HepG2 (cell line): ENCODE data around the gene ATRN. TPM values are rescaled to one million over a fixed set of nuclear protein-coding genes. Genes with fewer than 3 reads are reported as not detected.
A peak's percentile ranks its signal among the peaks of the same experiment; 100 is the strongest.

Experiments
- ATF7 ChIP-seq, 2 experiments: fragments of 450-650 bp in 1 of 2; sonication (generic) in 1 of 2; formaldehyde crosslinking in 1 of 2; IDR thresholded peaks; 2 replicates each; pipeline versions ENCODE4 v1.4.0 to v1.6.1; 2016 to 2020; ENCODE audit warnings: antibody characterized with exemption in 1 of 2, mild to moderate bottlenecking in 1 of 2, missing genetic modification reagents in 1 of 2
- CENPX ChIP-seq: sonication (generic); formaldehyde crosslinking; IDR thresholded peaks from 2 replicates; pipeline ENCODE4 v1.9.0; 2021; ENCODE audit warnings: mild to moderate bottlenecking, missing genetic modification reagents, moderate library complexity
- HMG20B ChIP-seq: conservative IDR thresholded peaks from 2 replicates; pipeline ENCODE4 v1.6.1; 2016; ENCODE audit warnings: missing genetic modification reagents, missing compliant biosample characterization
- KDM5A ChIP-seq: fragments of 200-600 bp; sonication (generic); IDR thresholded peaks from 2 replicates; pipeline ENCODE4 v1.7.0; 2018; ENCODE audit warnings: antibody characterized with exemption, mild to moderate bottlenecking, low read length, borderline replicate concordance
- KLF11 ChIP-seq: IDR thresholded peaks from 2 replicates; pipeline ENCODE4 v1.6.1; 2016; ENCODE audit warnings: missing compliant biosample characterization
- MYC ChIP-seq: sonication (generic); formaldehyde crosslinking; IDR thresholded peaks from 2 replicates; pipeline ENCODE4 v1.9.0; 2021; ENCODE audit warnings: missing genetic modification reagents, borderline replicate concordance
- NFKB2 ChIP-seq: sonication (generic); formaldehyde crosslinking; IDR thresholded peaks from 2 replicates; pipeline ENCODE4 v1.4.0; 2020; ENCODE audit warnings: missing genetic modification reagents, borderline replicate concordance
- NONO ChIP-seq, 2 experiments: fragments of 450-650 bp in 1 of 2; sonication (generic) in 1 of 2; formaldehyde crosslinking in 1 of 2; IDR thresholded peaks in 1 of 2; conservative IDR thresholded peaks in 1 of 2; 2 replicates each; pipeline versions ENCODE4 v1.6.1 to v1.8.0; 2017 to 2022; ENCODE audit warnings: mild to moderate bottlenecking in 1 of 2, missing genetic modification reagents in 1 of 2, moderate library complexity in 1 of 2
- NR0B2 ChIP-seq: sonication (generic); formaldehyde crosslinking; IDR thresholded peaks from 2 replicates; pipeline ENCODE4 v1.4.0; 2020; ENCODE audit warnings: mild to moderate bottlenecking, missing genetic modification reagents
- POGK ChIP-seq: sonication (generic); formaldehyde crosslinking; conservative IDR thresholded peaks from 2 replicates; pipeline ENCODE4 v1.8.0; 2022; ENCODE audit warnings: mild to moderate bottlenecking, moderate library complexity, missing genetic modification reagents
- SNAI1 ChIP-seq: sonication (generic); formaldehyde crosslinking; IDR thresholded peaks from 2 replicates; pipeline ENCODE4 v1.5.0; 2020; ENCODE audit warnings: mild to moderate bottlenecking, missing genetic modification reagents, borderline replicate concordance
- ZNF326 ChIP-seq: sonication (generic); formaldehyde crosslinking; IDR thresholded peaks from 2 replicates; pipeline ENCODE4 v1.4.0; 2020; ENCODE audit warnings: missing genetic modification reagents, borderline replicate concordance
- polyA plus RNA-seq, 8 experiments: library from polyadenylated mRNA; depleted of rRNA in 3 of 8; stranded (reverse) in 7 of 8; unstranded in 1 of 8; fragments of >200 nt; fragmentation: Illumina TruSeq in 4 of 8; extraction: Trizol in 4 of 8; gene quantifications; 2 replicates each; pipeline versions ENCODE4 v1.2.1 to v1.2.3, GENCODE V29; 2011 to 2016; ENCODE audit warnings: low read depth in 4 of 8, missing spikeins in 1 of 8, mixed read lengths in 1 of 8; ENCODE audit not compliant: insufficient read depth in 1 of 8
- total RNA-seq, 5 experiments: library from RNA; depleted of rRNA; stranded (reverse); fragments of >200 nt; fragmentation: Illumina TruSeq; extraction: Trizol; gene quantifications; 2 replicates each; pipeline ENCODE4 v1.2.3, GENCODE V29; 2016; ENCODE audit warnings: low read depth in 1 of 5
- TF ChIP-seq, protein P1 (sequence below): sonication (generic); formaldehyde crosslinking; IDR thresholded peaks from 2 replicates; pipeline ENCODE4 v1.4.0; 2020; ENCODE audit warnings: mild to moderate bottlenecking, missing genetic modification reagents
- TF ChIP-seq, protein P2 (sequence below): sonication (generic); formaldehyde crosslinking; IDR thresholded peaks from 2 replicates; pipeline ENCODE4 v1.5.1; 2020; ENCODE audit warnings: missing genetic modification reagents, mild to moderate bottlenecking, borderline replicate concordance
- TF ChIP-seq, protein P3 (sequence below): IDR thresholded peaks from 2 replicates; pipeline ENCODE4 v1.6.1; 2016; ENCODE audit warnings: missing biosample characterization, missing genetic modification reagents, low read depth

ATRN gene
- total and polyA plus RNA-seq, 2 of the 13 experiments (the other 11 are each of a cell fraction or from before 2014, with no cell fraction given): 44.2 to 81.1 TPM

DNA sequence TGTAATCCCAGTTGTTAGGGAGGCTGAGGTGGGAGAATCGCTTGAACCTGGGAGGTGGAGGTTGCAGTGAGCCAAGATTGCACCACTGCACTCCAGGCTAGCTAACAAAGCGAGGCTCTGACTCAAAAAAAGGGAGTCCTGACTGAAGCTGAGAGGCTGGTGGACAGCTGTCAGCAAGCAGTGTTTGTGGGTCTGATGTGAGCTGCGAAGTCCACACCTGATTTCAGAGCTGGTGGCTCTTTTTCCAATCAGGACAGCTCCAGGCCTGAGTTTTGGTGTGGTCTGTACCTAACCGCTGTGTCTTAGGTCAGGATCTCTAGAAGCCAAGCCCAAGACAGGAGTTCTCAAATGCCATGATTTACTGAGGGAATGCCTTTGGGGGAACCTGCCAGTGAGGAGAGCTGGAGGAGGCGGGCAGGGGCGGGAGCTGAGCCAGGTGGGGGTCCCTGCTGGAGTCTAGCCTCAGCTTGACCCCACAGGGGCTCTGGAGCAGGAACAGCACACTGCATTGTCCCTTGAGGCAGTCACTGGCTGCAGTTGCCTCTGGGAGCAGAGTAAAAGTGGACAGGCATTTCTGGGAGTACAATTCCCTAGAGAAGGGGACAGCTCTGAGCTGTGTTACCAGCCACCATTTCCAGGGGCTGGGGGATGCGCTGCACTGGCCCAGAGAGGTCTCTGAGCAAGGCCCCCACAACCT is 187.3 kb downstream of the ATRN start (continued):
- TF ChIP-seq MYC (CRISPR knock-in tag) (no peak), ATF7 (IDR thresholded peaks at IDR 0.05) (no peak), ATF7 (CRISPR knock-in tag; IDR thresholded peaks at IDR 0.05) (peak; percentile 17; the same call in 1 of the 2 replicates), KDM5A (no peak), KLF11 (CRISPR knock-in tag) (no peak), NFKB2 (CRISPR knock-in tag) (no peak), SNAI1 (CRISPR knock-in tag) (0 out of 2 replicates have a peak, but pooled peaks have one; percentile 49), CENPX (CRISPR knock-in tag) (no peak), NONO (IDR thresholded peaks at IDR 0.05) (no peak), NONO (CRISPR knock-in tag; conservative IDR thresholded peaks at IDR 0.05) (no peak), ZNF326 (CRISPR knock-in tag) (no peak), NR0B2 (no peak), POGK (CRISPR knock-in tag) (no peak), HMG20B (CRISPR knock-in tag) (no peak)
- TF ChIP-seq, protein P1, sequence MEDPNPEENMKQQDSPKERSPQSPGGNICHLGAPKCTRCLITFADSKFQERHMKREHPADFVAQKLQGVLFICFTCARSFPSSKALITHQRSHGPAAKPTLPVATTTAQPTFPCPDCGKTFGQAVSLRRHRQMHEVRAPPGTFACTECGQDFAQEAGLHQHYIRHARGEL (CRISPR knock-in tag): no peak
- TF ChIP-seq, protein P2, sequence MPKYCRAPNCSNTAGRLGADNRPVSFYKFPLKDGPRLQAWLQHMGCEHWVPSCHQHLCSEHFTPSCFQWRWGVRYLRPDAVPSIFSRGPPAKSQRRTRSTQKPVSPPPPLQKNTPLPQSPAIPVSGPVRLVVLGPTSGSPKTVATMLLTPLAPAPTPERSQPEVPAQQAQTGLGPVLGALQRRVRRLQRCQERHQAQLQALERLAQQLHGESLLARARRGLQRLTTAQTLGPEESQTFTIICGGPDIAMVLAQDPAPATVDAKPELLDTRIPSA (CRISPR knock-in tag): no peak
- TF ChIP-seq, protein P3, sequence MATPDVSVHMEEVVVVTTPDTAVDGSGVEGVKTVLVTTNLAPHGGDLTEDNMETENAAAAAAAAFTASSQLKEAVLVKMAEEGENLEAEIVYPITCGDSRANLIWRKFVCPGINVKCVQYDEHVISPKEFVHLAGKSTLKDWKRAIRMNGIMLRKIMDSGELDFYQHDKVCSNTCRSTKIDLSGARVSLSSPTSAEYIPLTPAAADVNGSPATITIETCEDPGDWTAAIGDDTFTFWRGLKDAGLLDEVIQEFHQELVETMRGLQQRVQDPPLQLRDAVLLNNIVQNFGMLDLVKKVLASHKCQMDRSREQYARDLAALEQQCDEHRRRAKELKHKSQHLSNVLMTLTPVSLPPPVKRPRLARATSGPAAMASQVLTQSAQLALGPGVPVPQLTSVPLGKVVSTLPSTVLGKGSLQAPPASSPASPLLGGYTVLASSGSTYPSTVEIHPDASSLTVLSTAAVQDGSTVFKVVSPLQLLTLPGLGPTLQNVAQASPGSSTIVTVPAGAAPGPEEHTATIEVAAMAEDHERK (CRISPR knock-in tag): no peak
